Lung (tissue), 12 donors: ENCODE data around the gene CLDN25. TPM values are rescaled to one million over a fixed set of nuclear protein-coding genes. Genes with fewer than 3 reads are reported as not detected.
"Not testable (repeated sequence)": the region's sequence is repeated elsewhere in the genome, so short reads cannot be mapped to it uniquely, and the experiment has no call there.

Source experiments
- ATAC-seq: fragments of 200-7000 bp; cut with Tn5 transposase; one replicate; pipeline ENCODE4 v1.9.1; 2020; ENCODE audit warnings: moderate number of reproducible peaks; ENCODE audit not compliant: insufficient read depth, low FRiP score
- DNase-seq, 3 donors: peaks; one replicate each; pipeline ENCODE4 v3.0.0-alpha.2; 2013 to 2017
- H3K27ac ChIP-seq, 2 donors: one replicate each; pipeline ENCODE4 v1.5.1; 2013; ENCODE audit warnings: mild to moderate bottlenecking in 2 of 2, moderate library complexity in 2 of 2, control low read depth in 1 of 2, inconsistent platforms in 1 of 2, low read depth in 1 of 2, low read length in 1 of 2
- H3K27me3 ChIP-seq, 3 donors: one replicate each; pipeline ENCODE4 v1.5.1; 2013; ENCODE audit warnings: low read length in 2 of 3; ENCODE audit not compliant: control insufficient read depth in 3 of 3, insufficient read depth in 3 of 3
- H3K36me3 ChIP-seq, 4 donors: one replicate each; pipeline ENCODE4 v1.5.1; 2013; ENCODE audit warnings: low read length in 4 of 4, mild to moderate bottlenecking in 1 of 4, moderate library complexity in 1 of 4; ENCODE audit not compliant: control insufficient read depth in 4 of 4, insufficient read depth in 4 of 4
- H3K4me1 ChIP-seq, 5 donors: one replicate each; pipeline ENCODE4 v1.5.1; 2013; ENCODE audit warnings: low read length in 5 of 5, mild to moderate bottlenecking in 2 of 5, moderate library complexity in 1 of 5; ENCODE audit not compliant: control insufficient read depth in 5 of 5, insufficient read depth in 5 of 5
- H3K4me3 ChIP-seq: one replicate; pipeline ENCODE4 v1.5.1; 2013; ENCODE audit warnings: mild to moderate bottlenecking, control low read depth, moderate library complexity
- H3K9ac ChIP-seq, 2 donors: one replicate each; pipeline ENCODE4 v1.5.1; 2013; ENCODE audit warnings: low read length in 2 of 2, control low read depth in 1 of 2; ENCODE audit not compliant: insufficient read depth in 1 of 2
- H3K9me3 ChIP-seq, 4 donors: one replicate each; pipeline ENCODE4 v1.5.1; 2013; ENCODE audit warnings: low read length in 3 of 4, mild to moderate bottlenecking in 1 of 4, moderate library complexity in 1 of 4; ENCODE audit not compliant: control insufficient read depth in 4 of 4, insufficient read depth in 3 of 4
- CTCF ChIP-seq: IDR thresholded peaks from 2 replicates; pipeline ENCODE4 v1.5.1; 2012; ENCODE audit warnings: mild to moderate bottlenecking; ENCODE audit errors: control extremely low read depth, extremely low read depth
- WGBS, 2 donors: extraction: QIAGEN DNeasy Blood & Tissue Kit; methylation state at CpG; one replicate each; pipeline ENCODE4 v1.1.7; 2013; 5-methylcytosine and 5-hydroxymethylcytosine counted together
- polyA plus RNA-seq, 2 donors: library from polyadenylated mRNA; stranded (reverse); fragments of 200-250 nt; gene quantifications; one replicate each; pipeline ENCODE4 v1.2.1, GENCODE V29; 2013
- total RNA-seq, 2 donors: library from RNA; depleted of rRNA in 1 of 2; stranded (reverse); fragments of >200 nt in 1 of 2; gene quantifications; one replicate each; pipeline ENCODE4 v1.2.1, GENCODE V29; 2014 to 2021
- donor health status: control.
- donor health status: control.
- donor health status: Bipolar disorder and iron deficiency.
- donor health status: healthy.
- donor health status: DM: yes; HTN: yes; CAD: no.

The CLDN25 gene
- total and polyA plus RNA-seq, 4 donors, result not detected

- Histone ChIP-seq H3K36me3 (no peaks in the 10 kb centered on the region), H3K4me1 (peaks cover 0 to 2% (median 0%) of the 10 kb centered on the region in 5 donors), H3K27ac (no peak overlapping the region), H3K27me3 (no peaks in the 10 kb centered on the region), H3K9ac (no peak overlapping the region), H3K9me3 (no peaks in the 10 kb centered on the region), H3K4me3 (no peak overlapping the region)
- no peak for TF ChIP-seq CTCF
- no peak for DNase-seq
- WGBS, 2 donors, result 71 to 85% methylated on average over 5 of the region's 5 CpGs
- no peak for ATAC-seq
Observed at GRCh38 chr11:113781682-113782081, 2.1 kb downstream of the CLDN25 start.

- no peak overlapping the region for H3K27ac ChIP-seq
- H3K4me3 ChIP-seq, result no peak overlapping the region
- no peaks in the 10 kb centered on the region for H3K9me3 ChIP-seq
- WGBS, 2 donors, result 74 to 87% methylated on average over 1 of the region's 1 CpG
- DNase-seq (no peak), ATAC-seq (no peak)
- no peak overlapping the region for H3K9ac ChIP-seq
- peaks cover 0 to 2% (median 0%) of the 10 kb centered on the region in 5 donors for H3K4me1 ChIP-seq
- no peaks in the 10 kb centered on the region for H3K27me3 ChIP-seq
- no peak for TF ChIP-seq CTCF
- H3K36me3 ChIP-seq, result no peaks in the 10 kb centered on the region
Observed at GRCh38 chr11:113782134-113782533, 2.5 kb downstream of the CLDN25 start.

- H3K9me3 ChIP-seq, H3K9ac ChIP-seq, H3K27me3 ChIP-seq, ATAC-seq, DNase-seq, H3K4me3 ChIP-seq, H3K4me1 ChIP-seq, H3K36me3 ChIP-seq, H3K27ac ChIP-seq: not testable (repeated sequence)
- WGBS, 2 donors, result 88% methylated on average over 22 of the region's 22 CpGs
Observed at GRCh38 chr11:113789016-113789415, 9.4 kb downstream of the CLDN25 start.

GRCh38 chr11:113789675-113790320, 10.2 kb downstream of the CLDN25 start:
- 86 to 89% methylated on average over 35 of the region's 35 CpGs for WGBS, 2 donors
- no peaks in the 10 kb centered on the region for H3K36me3 ChIP-seq
- no peak for ATAC-seq

More at GRCh38 chr11:113789675-113790320, 10.2 kb downstream of the CLDN25 start:
- H3K4me1 ChIP-seq, result no peaks in the 10 kb centered on the region
- TF ChIP-seq CTCF, result no peak
- H3K9ac ChIP-seq, result no peak overlapping the region
- no peak overlapping the region for H3K4me3 ChIP-seq
- no peak overlapping the region for H3K27ac ChIP-seq
- DNase-seq, result no peak
- peaks cover 0 to 2% (median 0%) of the 10 kb centered on the region in 3 donors for H3K27me3 ChIP-seq
- H3K9me3 ChIP-seq, result peaks cover 0 to 2% (median 0%) of the 10 kb centered on the region in 4 donors
